NT2/D1 (cell line): Measurements from ENCODE around the gene PGS1.

Experiments
- YY1 ChIP-seq: IDR thresholded peaks from 2 replicates; pipeline ENCODE4 v1.6.1; 2011; ENCODE audit not compliant: insufficient read length, insufficient read depth
- ZNF274 ChIP-seq: IDR thresholded peaks from 2 replicates; pipeline ENCODE4 v1.6.1; 2011; ENCODE audit warnings: mild to moderate bottlenecking, low read depth, low read length

GRCh38 chr17:78329263-78330059 is 49.0 kb upstream of the PGS1 start:
- TF ChIP-seq YY1 (no peak), ZNF274 (no peak)
